GM18861 (cell line): ENCODE data around the gene BTBD9.
A peak's percentile ranks its signal among the peaks of the same experiment; 100 is the strongest.
"Not testable (repeated sequence)": the region's sequence is repeated elsewhere in the genome, so short reads cannot be mapped to it uniquely, and the experiment has no call there.

Experiments used
- ATAC-seq: cut with Tn5 transposase; IDR thresholded peaks from one replicate; pipeline ENCODE4 v1.9.1; 2021; ENCODE audit not compliant: unreplicated experiment

BTBD9 gene

DNA sequence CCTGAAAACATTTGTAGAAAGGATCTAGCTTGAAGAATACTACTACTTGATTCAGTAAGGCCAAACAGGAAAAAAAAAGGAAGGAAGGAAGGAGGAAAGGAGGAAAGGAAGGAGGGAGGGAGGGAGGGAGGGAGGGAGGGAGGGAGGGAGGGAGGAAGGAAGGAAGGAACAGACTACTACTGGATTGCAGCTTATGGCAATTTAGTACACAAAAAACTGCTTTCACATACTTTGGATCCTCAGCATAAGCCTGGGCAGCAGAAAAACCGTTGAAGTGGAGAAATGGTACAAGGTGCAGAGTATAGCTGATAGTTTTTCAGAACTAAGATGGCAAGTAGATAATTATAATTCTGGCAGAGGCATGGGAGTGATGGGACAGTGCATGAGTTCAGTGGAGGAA, 201.6 kb downstream of the BTBD9 start:
- ATAC-seq: no peak

DNA sequence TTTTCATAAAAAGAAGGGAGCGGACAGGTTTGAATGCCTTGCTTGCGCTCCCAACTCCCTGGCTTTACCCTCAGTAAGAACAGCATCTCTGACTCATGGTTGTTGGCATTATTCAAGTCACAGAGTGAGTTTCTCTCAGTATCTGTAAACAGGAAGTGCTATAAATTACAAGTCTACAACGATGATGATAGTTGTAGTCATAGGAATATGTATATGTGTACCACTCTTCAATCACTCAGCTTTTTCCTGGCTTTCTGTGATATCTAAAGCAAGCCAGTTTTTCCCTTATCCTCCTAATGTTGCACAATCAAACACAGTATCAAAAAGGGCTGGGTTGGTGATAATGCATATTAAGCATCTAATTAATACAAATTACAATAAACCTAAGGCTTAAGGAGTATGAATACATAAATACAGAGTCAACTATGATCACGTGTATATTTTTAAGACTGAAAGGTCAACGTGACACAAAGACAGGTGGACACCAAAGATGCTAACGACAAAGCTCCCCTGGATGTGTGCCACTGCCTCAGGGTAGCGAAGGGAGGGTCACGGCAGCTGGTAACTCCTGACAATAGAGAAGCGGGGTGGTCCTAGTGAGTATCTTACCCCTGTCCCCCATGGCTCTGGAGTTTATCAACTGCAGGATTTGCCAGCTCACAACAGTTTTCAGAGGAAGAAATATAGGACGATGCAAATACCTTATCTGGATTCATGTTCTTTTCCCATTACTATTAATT, 202.8 kb downstream of the BTBD9 start:
- no peak for ATAC-seq

DNA sequence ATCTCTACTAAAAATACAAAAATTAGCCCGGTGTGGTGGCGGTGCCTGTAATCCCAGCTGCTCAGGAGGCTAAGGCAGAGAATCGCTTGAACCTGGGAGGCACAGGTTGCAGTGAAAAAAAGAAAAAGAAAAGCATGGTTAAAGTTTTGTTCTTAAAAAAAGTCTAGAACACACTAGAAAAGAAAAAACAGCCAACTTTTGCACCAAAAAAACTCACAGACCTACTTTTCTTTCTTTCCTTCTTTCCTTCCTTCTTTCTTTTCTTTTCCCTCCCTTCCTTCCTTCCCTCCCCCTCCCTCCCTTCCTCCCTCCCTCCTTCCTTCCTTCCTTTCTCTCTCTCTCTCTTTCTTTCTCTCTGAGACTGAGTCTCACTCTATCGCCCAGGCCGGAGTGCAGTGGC, 204.4 kb downstream of the BTBD9 start:
- no peak for ATAC-seq

GRCh38 chr6:38434051-38434450, 205.7 kb downstream of the BTBD9 start:
- ATAC-seq: no peak

DNA sequence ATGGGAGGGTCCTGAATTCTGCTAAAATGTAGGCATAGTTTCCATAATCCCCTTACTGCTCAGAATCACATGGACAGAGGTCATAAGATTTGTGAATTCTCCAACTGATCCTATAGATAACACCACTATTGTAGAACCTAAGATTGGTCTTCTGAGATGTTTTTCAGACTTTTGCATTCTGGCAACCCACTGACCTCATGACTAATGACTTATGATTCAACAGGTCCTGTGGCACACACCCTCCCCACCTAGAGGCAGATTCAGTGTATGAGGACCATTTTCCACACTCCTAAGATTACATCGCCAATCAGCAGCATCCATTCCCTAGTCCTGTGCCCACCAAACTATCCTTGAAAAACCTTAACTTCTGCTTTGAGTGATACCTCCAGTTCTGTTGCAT, 207.2 kb downstream of the BTBD9 start:
- no peak for ATAC-seq

DNA sequence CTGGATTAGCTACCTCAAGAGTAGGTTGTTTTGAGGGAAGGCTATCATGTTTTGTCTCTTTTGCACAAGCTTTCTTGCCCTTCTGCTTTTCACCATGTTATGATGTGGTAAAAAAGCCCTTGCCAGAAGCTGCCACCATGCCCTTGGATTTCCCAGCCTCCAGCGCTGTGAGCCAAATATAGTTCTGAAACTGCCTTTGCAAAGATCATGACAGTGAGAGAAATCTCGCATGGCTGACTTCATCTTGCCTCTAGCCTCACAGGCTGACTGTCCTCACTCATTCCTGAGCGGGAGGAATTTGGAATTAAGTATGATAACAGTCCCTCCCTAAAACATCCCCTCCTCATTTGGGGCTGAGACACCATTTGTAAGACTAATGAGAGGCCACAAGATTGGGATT, 207.7 kb downstream of the BTBD9 start:
- ATAC-seq: no peak

- no peak for ATAC-seq
Measured at GRCh38 chr6:38429546-38429945, 210.2 kb downstream of the BTBD9 start.

DNA sequence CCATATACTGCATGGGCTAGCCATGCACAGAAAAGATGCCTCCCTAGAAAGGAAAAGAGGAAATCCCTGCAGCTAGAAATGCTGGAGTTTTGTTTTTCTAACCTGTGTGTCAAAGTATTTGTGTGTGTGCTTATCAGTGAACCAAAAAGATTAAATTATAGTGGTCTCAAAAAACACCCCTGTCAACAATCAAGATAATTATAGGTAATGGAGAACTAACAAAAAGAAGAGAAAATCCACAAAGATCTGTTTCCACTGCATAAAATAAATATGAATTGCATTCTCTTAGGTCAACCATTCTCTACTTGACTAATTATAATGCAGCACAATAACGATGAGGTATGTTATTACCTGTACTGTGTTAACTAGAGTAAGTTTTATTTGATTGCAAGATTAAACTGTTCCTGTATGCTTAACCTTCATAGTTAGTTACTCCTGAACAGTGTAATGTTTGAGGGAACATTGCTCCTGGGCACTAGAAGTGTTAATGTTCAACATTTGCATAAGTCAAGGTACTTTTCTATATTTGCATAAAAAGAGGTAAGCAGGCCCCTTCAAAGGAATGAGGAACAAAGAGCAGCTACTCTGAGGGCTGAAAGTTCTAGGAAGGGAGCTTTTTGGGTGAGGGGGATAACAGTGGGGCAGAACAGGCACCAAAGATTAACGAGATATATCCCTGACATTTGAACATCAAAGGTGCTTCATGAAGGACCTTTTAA, 212.1 kb downstream of the BTBD9 start:
- peak; percentile 77 for ATAC-seq

DNA sequence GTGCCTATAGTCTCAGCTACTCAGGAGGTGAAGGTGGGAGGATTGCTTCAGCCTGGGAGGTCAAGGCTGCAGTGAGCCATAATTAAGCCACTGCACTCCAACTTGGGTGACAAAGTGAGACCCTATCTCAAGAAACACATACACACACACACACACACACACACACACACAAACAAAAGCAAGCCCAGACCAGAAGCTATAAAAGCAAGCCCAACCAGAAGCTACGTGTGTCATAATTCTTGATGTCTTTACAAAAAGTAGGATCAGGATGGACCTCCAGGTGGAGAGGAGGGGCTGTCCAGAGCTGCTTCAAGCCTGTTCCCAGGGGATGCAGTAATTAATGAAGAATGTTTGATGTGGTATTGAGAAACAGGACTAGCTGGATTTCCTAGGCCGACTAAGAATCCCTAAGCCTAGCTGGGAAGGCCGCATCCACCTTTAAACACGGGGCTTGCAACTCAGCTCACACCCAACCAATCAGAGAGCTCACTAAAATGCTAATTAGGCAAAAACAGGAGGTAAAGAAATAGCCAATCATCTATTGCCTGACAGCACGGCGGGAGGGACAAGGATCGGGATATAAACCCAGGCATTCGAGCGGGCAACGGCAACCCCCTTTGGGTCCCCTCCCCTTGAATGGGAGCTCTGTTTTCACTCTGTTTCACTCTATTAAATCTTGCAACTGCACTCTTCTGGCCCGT, 213.8 kb downstream of the BTBD9 start:
- ATAC-seq: not testable (repeated sequence)

DNA sequence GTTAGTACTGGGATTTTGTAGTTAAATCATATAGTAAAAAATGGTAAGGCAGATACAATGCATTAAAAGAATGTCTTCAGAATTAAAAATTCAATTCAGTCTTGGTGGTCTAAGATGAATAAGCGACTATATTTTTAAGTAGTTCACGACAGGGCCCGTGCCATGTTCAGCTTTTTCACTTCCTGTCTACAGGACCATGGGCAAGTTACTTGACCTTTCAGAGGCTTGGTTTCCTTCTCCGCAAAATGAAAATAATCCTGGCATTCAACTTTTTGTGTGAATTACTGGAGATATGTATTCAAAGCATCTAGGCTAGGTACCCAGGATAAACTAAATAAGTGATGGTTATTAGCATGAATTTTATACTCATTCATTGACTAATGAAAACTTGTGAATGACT, 216.0 kb downstream of the BTBD9 start:
- no peak for ATAC-seq

GRCh38 chr6:38420207-38420606, 219.5 kb downstream of the BTBD9 start:
- no peak for ATAC-seq

GRCh38 chr6:38417521-38417920, 222.2 kb downstream of the BTBD9 start:
- no peak for ATAC-seq

DNA sequence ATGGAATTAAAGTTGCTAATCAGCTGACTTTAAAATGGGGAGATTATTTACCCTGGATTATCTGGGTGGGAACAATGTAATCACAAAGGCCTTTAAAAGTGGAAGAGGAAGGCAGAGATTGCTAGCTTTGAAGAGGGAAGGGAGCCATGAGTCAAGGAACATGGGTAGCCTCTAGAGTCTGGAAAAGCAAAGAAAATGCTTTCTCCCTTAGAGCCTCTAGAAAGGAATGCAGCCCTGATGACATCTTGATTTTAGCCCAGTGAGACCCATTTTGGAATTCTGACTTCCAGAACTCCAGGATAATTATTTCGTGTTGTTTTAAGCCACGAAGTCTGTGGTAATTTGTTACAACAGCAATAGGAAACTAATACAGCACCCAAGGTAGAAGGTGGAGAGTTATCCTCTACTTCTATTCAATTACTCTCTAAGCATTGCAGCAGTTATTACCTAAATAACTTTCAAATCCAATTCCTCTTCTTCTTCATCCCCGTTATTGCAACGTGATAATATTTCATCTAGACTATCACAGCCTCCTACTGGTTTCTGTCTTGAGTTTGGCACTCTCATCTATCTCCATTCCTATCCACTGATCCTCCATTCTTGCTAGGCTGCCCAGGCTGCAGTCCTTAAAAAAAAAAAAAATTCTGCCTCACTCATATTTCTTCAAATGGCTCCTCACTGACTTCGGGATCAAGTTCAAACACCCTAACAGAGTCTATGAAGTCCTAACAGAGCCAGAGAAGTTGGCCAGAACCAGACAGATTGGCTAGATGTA, 224.3 kb downstream of the BTBD9 start:
- no peak for ATAC-seq

DNA sequence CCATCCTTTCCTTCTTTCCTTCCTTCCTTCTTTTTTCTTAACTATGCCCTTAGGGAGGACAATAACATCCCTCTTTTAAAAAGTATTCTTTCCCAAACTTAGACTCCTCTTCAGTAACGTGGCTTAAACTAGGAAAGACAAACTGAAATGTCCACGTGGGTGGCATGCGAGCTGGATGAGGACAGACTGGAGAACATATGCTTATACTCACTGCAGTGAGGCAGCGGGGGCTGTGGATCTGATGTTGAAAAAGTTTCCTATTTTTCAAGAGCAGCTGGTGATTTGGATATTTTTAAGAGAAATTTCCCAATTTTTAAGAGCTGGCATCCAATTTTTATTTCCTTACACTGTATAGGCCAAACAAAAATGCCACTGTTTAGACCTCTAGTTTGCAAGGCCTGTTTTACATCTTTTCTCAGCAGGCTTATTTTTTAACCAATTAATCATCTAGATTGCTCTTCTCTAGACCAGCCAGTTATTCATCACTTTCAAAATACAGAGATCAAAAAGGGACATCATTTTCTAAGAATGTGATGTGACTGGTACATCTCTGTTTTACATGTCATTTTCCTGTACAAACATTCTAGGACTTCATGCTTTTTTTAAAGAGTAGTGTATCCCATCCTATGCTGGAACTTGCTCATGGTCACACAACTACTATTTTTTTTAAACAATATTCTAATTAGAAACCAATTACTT, 226.5 kb downstream of the BTBD9 start:
- no peak for ATAC-seq

GRCh38 chr6:38407192-38407591, 232.5 kb downstream of the BTBD9 start:
- ATAC-seq: no peak

DNA sequence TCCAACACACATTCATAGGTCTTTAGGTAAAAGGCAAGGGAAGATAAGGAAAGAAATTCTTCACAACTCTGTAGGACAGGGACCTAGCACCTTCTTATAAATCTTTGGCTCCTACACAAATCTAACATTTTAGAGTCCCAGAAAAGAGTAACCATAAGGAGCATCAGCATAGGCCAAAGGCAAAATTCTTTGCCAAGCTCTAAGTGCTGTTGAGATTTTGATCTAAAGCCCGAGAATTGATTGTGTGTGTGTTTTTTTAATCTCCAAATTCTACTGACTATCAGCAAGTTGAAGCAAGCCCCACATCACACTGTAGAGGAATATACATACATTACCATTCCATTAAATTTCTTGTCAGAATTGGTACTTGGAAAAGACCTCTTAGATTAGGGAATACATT, 233.6 kb downstream of the BTBD9 start:
- ATAC-seq: no peak

- ATAC-seq: no peak
Measured at GRCh38 chr6:38404900-38405556, 234.7 kb downstream of the BTBD9 start.

- ATAC-seq: no peak
Measured at GRCh38 chr6:38404355-38404754, 235.4 kb downstream of the BTBD9 start.

GRCh38 chr6:38403548-38403947, 236.2 kb downstream of the BTBD9 start:
- ATAC-seq: no peak

GRCh38 chr6:38400764-38401163, 239.0 kb downstream of the BTBD9 start:
- ATAC-seq: no peak
